NCI-H1694 treated with DMSO at 0.1 percent for 48 hours (cell line): ENCODE results near the gene CST2.
"Not testable (repeated sequence)": the region's sequence is repeated elsewhere in the genome, so short reads cannot be mapped to it uniquely, and the experiment has no call there.

Experiments used
- DNase-seq: peaks from one replicate; lab custom pipeline; 2025; lab: John Stamatoyannopoulos, UW

Gene CST2

GRCh38 chr20:23810349-23810748 lies 16.2 kb downstream of the CST2 start:
- not testable (repeated sequence) for DNase-seq

- DNase-seq: no peak
Measured at GRCh38 chr20:23800865-23801264, 25.7 kb downstream of the CST2 start.

DNA sequence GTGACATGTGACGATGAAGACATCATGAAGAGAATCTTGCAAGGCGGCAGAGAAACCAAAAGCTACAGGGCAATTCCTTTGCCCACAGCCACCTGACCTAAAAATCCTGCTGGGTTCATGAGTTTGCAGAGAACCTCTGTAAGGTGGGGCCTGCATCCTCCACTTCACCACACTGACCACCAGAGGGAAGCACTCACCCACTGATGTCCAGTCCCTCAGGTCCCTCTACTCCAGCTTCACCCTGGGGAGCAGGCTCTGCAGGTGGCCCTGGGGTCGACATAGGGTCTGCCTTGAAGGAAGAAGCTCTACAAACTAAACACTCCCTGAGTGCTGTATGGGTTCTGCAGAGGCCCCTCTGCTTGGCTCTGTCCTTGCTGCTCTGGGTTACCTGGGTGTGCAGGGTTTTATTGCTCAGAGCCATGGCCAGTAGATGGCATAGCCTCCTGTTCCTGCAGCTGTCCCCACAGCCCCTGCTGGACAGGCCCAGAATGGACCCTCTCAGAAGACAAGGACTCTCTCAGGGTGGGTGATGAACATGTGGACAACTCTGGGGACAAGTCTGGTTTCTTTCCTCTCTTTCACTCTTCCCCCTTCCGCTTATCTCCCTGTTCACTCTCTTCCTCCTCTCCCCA lies 27.2 kb downstream of the CST2 start:
- DNase-seq: not testable (repeated sequence)

GRCh38 chr20:23795526-23795925 lies 31.0 kb downstream of the CST2 start:
- no peak for DNase-seq

- no peak for DNase-seq
Measured at GRCh38 chr20:23794841-23795240, 31.7 kb downstream of the CST2 start.

DNA sequence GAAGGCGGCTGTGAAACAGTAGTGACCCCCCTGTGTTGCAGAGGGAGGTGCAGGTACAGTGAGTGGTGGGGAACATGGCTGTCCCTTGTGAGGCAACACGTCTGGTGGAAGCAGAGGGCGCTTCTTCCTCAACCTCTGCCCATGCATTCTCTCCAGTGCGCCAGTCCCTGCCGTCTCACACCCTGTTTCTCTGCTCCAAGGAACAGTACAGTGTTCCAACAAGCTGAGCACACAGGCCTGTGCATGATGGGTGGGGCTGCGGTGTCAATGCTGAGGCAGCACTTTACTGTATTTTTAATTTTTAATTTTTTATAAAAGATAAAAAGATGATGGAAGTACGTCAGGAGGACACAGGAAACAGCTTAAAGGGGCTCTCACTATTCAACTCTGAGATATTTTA lies 32.5 kb downstream of the CST2 start:
- DNase-seq: no peak

DNA sequence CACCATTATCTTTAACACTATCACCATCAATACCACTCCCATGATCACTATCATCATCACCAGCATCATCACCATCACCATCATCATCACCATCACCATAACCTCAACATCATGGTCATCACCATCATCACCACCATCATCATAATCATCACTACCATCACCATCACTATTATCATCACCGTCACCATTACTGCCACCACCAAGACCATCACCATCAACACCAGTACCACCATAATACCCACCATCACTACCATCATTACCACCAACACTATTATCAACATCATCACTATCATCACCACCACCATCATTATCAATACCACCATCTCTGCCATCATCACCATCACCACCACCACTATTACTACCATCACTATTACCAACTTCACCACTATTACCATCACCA lies 43.1 kb downstream of the CST2 start:
- no peak for DNase-seq

DNA sequence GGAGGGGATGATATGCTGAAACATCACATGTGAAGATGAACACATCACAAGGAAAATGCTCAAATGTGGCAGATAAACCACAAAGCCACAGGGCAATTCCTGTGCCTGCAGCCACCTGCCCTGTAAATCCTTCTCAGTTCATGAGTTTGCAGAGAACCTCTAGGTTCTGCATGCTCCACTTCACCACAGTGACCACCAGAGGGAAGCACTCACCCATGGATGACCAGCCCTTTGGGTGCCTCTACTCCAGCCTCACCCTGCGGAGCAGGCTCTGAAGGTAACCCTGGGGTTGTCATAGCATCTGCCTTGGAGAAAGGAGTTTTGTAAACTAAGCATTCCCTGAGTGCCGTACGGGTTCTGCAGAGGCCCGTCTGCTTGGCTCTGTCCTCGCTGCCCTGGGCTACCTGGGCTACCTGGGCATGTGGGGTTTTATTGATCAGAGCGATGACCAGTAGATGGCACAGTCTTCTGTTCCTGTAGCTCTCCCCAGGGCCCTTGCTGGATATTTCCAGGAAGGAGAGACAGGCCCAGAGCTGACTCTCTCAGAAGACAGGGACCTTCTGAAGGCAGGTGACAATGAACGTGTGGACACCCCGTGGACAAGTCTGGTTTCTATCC lies 44.1 kb downstream of the CST2 start:
- DNase-seq: no peak

- not testable (repeated sequence) for DNase-seq
Measured at GRCh38 chr20:23778676-23779075, 47.9 kb downstream of the CST2 start.

DNA sequence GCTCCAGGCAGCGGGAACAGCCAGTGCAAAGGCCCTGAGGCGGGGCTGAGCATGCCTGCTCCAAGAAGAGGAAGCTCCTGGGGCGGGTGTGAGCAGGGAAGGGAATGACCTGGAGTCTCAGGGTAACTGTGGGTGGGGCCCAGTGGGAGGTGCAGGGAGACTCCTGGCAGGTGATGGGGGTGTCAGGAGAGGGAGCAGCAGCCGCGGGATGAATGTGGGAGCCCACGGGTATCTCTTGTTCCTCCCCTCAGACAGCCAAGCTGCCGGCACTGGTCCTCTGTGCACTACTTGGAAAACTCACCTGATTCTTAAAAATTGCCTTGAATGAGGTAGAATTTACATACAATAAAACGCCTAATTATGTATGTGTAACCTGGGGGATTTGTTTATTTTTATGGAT lies 49.1 kb downstream of the CST2 start:
- not testable (repeated sequence) for DNase-seq

DNA sequence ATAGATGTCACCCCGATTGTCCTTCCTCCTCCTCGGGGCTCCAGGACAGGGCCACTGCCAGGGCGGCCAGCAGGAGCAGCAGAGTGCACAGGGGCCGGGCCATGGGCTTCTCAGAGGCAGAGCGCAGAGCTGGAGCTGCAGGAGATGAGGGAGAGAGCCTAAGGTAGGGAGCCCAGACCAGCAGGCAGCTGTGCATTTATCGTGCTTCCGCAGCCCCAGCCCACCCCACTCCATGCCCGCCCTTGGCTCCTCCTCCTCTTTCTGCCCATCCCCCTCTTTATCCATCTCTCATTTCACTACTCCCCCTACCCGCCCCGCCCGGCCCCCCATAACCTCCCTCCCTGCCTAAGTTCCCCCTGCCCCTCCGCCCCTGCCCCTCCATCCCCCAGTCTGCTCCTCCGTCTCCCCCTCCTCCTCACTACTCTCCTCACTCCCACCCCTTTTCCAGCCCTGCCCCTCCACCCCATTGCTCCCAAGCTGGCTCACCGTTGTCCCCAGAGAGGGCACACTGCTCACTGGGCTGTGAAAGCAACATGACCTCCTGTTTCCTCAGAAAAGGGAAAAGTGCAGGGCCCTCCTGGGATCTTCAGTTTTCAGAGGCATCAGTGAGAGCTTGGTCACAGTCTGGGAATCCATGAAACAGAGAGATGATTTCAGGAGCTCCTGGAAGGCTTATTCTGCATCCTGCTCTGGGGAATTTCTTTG lies 50.3 kb downstream of the CST2 start:
- no peak for DNase-seq

DNA sequence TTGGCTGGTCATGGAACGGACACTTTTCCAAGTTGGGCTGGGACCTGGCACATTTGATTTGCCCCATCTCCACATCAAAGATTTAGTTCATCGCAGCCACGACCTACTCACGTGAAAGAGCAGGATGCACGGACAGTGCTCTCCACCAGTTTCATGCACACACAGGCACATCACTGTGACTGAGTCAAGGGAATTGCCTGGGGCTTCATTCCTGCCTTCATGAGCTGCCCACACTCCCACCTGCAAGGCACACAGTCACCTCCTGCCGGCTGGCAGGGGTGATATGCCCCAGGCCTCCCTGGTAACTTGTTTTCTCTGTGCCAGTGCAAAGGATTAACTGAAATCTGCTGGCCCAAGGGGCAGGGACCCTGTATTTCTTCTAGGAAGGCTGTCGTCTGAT lies 52.4 kb downstream of the CST2 start:
- DNase-seq: no peak
